ENCODE measurements around the gene MRPS7.
A peak's percentile ranks its signal among the peaks of the same experiment; 100 is the strongest.

MRPS7 gene

DNA sequence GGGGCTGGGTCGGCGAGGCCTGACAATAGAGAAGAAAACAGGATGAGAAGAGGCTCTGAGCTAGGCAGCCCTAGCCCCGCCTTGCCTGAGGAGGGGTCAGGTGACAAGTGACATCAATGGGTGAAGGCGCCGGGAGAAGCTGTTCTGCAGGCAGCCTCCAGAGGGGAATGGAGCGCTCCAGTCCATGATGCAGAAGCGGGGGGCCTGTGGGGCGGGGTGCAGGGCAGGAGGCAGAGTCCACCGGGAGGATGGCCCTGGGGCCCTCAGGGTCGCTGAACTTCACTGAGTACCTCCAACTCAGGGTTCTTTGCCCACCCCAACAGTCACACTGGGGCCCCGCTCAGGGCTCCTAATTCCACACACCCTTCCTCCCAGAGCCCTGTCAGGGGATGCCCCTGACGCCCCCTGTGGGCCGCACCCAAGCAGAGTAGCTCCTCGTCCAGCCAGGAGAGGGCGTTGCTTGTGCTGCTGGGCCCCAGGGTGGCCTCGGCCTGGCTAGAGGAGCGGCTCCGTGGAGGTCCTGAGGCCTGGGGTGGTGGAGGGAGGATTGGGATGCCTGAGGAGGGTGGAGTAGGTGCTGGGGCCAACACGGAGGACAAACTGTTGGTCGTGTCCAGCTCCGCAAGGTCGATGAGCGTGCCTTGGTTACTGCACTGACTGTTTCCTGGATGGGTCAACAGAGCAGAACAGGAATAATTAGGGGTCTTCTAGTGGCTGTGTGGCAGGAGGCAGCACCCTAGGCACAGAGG, 21.1 kb upstream of the MRPS7 start:
- Histone ChIP-seq H3K27ac (ENCODE audit: low read depth, low read length, poor library complexity, severe bottlenecking) (peak overlapping the region; percentile 94), H3K4me1 (ENCODE audit: insufficient read depth, low read length, severe bottlenecking) (peaks cover 43% of the 10 kb centered on the region), H3K9ac (ENCODE audit: low read length) (no peak overlapping the region; the same call in 1 of the 2 replicates), H3K9me2 (ENCODE audit: low read depth, low read length) (no peaks in the 10 kb centered on the region), H3K27me3 (ENCODE audit: insufficient read depth, low read length) (no peaks in the 10 kb centered on the region), H3K79me2 (ENCODE audit: insufficient read depth, low read length) (no peaks in the 10 kb centered on the region), H3F3A (ENCODE audit: insufficient read depth, low read length) (peaks cover 11% of the 10 kb centered on the region), H3K4me3 (ENCODE audit: low read depth, low read length, poor library complexity, severe bottlenecking) (no peak overlapping the region), H3K36me3 (ENCODE audit: insufficient read depth, low read length) (peaks cover 83% of the 10 kb centered on the region), H4K20me1 (ENCODE audit: insufficient read depth, low read length) (no peaks in the 10 kb centered on the region), H3K4me2 (ENCODE audit: low read length) (no peak overlapping the region), H2AFZ (ENCODE audit: low read length) (no peak overlapping the region), H3K9me3 (ENCODE audit: low read length) (no peaks in the 10 kb centered on the region)
- TF ChIP-seq EZH2 (IDR thresholded peaks at IDR 0.05; ENCODE audit: borderline replicate concordance, low read length): no peak
- TF ChIP-seq, protein P1, sequence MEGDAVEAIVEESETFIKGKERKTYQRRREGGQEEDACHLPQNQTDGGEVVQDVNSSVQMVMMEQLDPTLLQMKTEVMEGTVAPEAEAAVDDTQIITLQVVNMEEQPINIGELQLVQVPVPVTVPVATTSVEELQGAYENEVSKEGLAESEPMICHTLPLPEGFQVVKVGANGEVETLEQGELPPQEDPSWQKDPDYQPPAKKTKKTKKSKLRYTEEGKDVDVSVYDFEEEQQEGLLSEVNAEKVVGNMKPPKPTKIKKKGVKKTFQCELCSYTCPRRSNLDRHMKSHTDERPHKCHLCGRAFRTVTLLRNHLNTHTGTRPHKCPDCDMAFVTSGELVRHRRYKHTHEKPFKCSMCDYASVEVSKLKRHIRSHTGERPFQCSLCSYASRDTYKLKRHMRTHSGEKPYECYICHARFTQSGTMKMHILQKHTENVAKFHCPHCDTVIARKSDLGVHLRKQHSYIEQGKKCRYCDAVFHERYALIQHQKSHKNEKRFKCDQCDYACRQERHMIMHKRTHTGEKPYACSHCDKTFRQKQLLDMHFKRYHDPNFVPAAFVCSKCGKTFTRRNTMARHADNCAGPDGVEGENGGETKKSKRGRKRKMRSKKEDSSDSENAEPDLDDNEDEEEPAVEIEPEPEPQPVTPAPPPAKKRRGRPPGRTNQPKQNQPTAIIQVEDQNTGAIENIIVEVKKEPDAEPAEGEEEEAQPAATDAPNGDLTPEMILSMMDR (IDR thresholded peaks at IDR 0.05; ENCODE audit: low read length): peak; percentile 100

DNA sequence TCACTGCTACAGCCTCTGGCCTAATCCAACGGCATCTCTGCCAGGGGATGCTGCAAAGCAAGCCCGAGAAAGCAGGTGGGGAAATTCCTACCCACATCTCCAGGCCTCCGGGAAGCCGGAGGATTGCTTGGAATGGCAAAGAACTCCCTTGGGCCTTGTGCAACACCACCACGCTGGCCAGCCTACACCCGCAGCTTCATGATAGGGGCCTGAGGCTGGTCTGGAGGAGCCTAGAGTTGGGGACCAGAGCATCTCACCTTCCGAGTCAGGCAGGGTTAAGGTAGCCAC, 20.6 kb upstream of the MRPS7 start:
- H3K79me2 ChIP-seq (ENCODE audit: insufficient read depth, low read length): no peaks in the 10 kb centered on the region
- no peaks in the 10 kb centered on the region for H3K27me3 ChIP-seq (ENCODE audit: insufficient read depth, low read length)
- TF ChIP-seq, protein P1 (IDR thresholded peaks at IDR 0.05; ENCODE audit: low read length): no peak
- TF ChIP-seq EZH2 (IDR thresholded peaks at IDR 0.05; ENCODE audit: borderline replicate concordance, low read length): no peak
- no peaks in the 10 kb centered on the region for H4K20me1 ChIP-seq (ENCODE audit: insufficient read depth, low read length)
- no peak overlapping the region for H3K4me2 ChIP-seq (ENCODE audit: low read length)
- H3K9me2 ChIP-seq (ENCODE audit: low read depth, low read length): no peaks in the 10 kb centered on the region
- no peak overlapping the region for H2AFZ ChIP-seq (ENCODE audit: low read length)
- no peak overlapping the region; the same call in 1 of the 2 replicates for H3K9ac ChIP-seq (ENCODE audit: low read length)
- no peak overlapping the region for H3K4me3 ChIP-seq (ENCODE audit: low read depth, low read length, poor library complexity, severe bottlenecking)
- H3K4me1 ChIP-seq (ENCODE audit: insufficient read depth, low read length, severe bottlenecking): peaks cover 48% of the 10 kb centered on the region
- no peaks in the 10 kb centered on the region for H3K9me3 ChIP-seq (ENCODE audit: low read length)
- peaks cover 83% of the 10 kb centered on the region for H3K36me3 ChIP-seq (ENCODE audit: insufficient read depth, low read length)
- peak overlapping the region; percentile 94 for H3K27ac ChIP-seq (ENCODE audit: low read depth, low read length, poor library complexity, severe bottlenecking)
- H3F3A ChIP-seq (ENCODE audit: insufficient read depth, low read length): peaks cover 11% of the 10 kb centered on the region

DNA sequence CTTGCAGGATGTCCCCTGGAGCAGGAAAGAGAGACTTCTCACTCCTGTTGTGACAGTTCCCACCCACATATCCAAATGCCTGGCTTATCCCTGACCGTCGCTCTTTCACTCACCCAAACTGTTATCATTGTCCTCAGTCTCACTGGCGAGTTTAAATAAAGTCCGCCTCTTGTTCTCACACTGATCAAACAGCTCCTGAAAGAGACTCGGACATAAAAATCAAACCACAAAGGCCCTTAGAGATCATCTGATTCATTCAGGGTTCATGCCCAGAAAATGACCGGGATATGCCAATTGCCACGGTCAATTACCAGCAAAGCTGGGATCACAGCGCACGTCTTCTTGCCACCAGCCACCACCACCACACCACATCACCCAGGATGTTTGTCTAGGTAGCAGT, 20.2 kb upstream of the MRPS7 start:
- peak overlapping the region; percentile 94 for H3K27ac ChIP-seq (ENCODE audit: low read depth, low read length, poor library complexity, severe bottlenecking)
- H2AFZ ChIP-seq (ENCODE audit: low read length): no peak overlapping the region
- no peaks in the 10 kb centered on the region for H3K9me2 ChIP-seq (ENCODE audit: low read depth, low read length)
- no peak overlapping the region for H3K4me3 ChIP-seq (ENCODE audit: low read depth, low read length, poor library complexity, severe bottlenecking)
- H3K4me2 ChIP-seq (ENCODE audit: low read length): no peak overlapping the region
- no peaks in the 10 kb centered on the region for H4K20me1 ChIP-seq (ENCODE audit: insufficient read depth, low read length)
- peaks cover 83% of the 10 kb centered on the region for H3K36me3 ChIP-seq (ENCODE audit: insufficient read depth, low read length)
- no peaks in the 10 kb centered on the region for H3K79me2 ChIP-seq (ENCODE audit: insufficient read depth, low read length)
- no peak for TF ChIP-seq EZH2 (IDR thresholded peaks at IDR 0.05; ENCODE audit: borderline replicate concordance, low read length)
- TF ChIP-seq, protein P1 (IDR thresholded peaks at IDR 0.05; ENCODE audit: low read length): no peak
- no peak overlapping the region; the same call in 1 of the 2 replicates for H3K9ac ChIP-seq (ENCODE audit: low read length)
- peaks cover 52% of the 10 kb centered on the region for H3K4me1 ChIP-seq (ENCODE audit: insufficient read depth, low read length, severe bottlenecking)
- H3K9me3 ChIP-seq (ENCODE audit: low read length): no peaks in the 10 kb centered on the region
- H3F3A ChIP-seq (ENCODE audit: insufficient read depth, low read length): peaks cover 8% of the 10 kb centered on the region
- no peaks in the 10 kb centered on the region for H3K27me3 ChIP-seq (ENCODE audit: insufficient read depth, low read length)

All from OCI-LY1 (cell line).